Pancreas (tissue), 10 donors: ENCODE data around the gene RFT1. TPM values are rescaled to one million over a fixed set of nuclear protein-coding genes. Genes with fewer than 3 reads are reported as not detected.

Experiments
- ATAC-seq, 4 donors: fragments of 200-7000 bp; cut with Tn5 transposase; one replicate each; pipeline versions ENCODE4 v1.8.0 to v1.9.1; 2020; ENCODE audit warnings: mild to moderate bottlenecking in 4 of 4, moderate library complexity in 4 of 4
- DNase-seq, 6 donors: peaks; one replicate each; pipeline ENCODE4 v3.0.0-alpha.2; 2020
- FAIRE-seq: peaks from 2 replicates; lab custom pipeline; 2012; peaks lifted over from hg19 to GRCh38; lab: Jason Lieb, UNC
- H3K27ac ChIP-seq, 4 donors: fragments of 200-600 bp; sonication (generic); 1 replicate in 3 of 4; 2 replicates in 1 of 4; pipeline versions ENCODE4 v1.5.0 to v1.8.0; 2020
- H3K27me3 ChIP-seq, 4 donors: fragments of 200-600 bp; one replicate each; pipeline ENCODE4 v1.8.0; 2021
- H3K36me3 ChIP-seq, 3 donors: fragments of 200-600 bp; sonication (generic) in 1 of 3; one replicate each; pipeline versions ENCODE4 v1.5.0 to v1.8.0; 2020 to 2021
- H3K4me1 ChIP-seq, 3 donors: fragments of 200-600 bp; one replicate each; pipeline ENCODE4 v1.8.0; 2021
- H3K4me3 ChIP-seq, 4 donors: fragments of 200-600 bp; sonication (generic) in 2 of 4; one replicate each; pipeline versions ENCODE4 v1.5.0 to v1.8.0; 2020 to 2021
- H3K9me3 ChIP-seq, 4 donors: fragments of 200-600 bp; one replicate each; pipeline ENCODE4 v1.8.0; 2021
- CTCF ChIP-seq, 4 donors: fragments of 200-600 bp; sonication (generic) in 3 of 4; IDR thresholded peaks; one replicate each; pipeline versions ENCODE4 v1.5.0 to v1.8.0; 2021; ENCODE audit warnings: antibody characterized with exemption in 4 of 4
- WGBS, 2 donors: extraction: QIAGEN DNeasy Blood & Tissue Kit; methylation state at CpG; one replicate each; pipeline ENCODE4 v1.1.7; 2013; 5-methylcytosine and 5-hydroxymethylcytosine counted together
- intact Hi-C, 3 donors: fragments of 100-400 bp; cut with DNase I; formaldehyde crosslinking; loops; one replicate each; pipeline versions ENCODE4 v1.11.1 to v1.14.2; 2022
- polyA plus RNA-seq, 2 donors: library from polyadenylated mRNA; stranded (reverse); fragments of 200-250 nt; gene quantifications; one replicate each; pipeline ENCODE4 v1.2.3, GENCODE V29; 2013
- total RNA-seq, 6 donors: library from RNA; stranded (reverse); fragmentation: NEBNext Ultra II Directional in 4 of 6; extraction: Animal tissue kit (Norgen Biotek cat#: 25700) in 4 of 6; gene quantifications; one replicate each; pipeline versions ENCODE4 v1.2.1 to v1.2.4, GENCODE V29; 2021 to 2023
- donor health status: healthy with polysubstance abuse.
- donor health status: DM: no; HTN: no; CAD: no; lungs with moderate emphysema.
- donor health status: DM: no; HTN: no; CAD: no.
- donor health status: control.
- donor health status: control.
- donor health status: Bipolar disorder and iron deficiency.
- donor health status: DM: yes; HTN: yes; CAD: no.
- donor health status: DM: no; HTN: no; CAD: no.
- donor health status: DM: no; HTN: no; CAD: no.
- donor health status: DM: yes; HTN: yes; CAD: no.

The RFT1 gene
- total and polyA plus RNA-seq, 8 donors: 6.9 to 20.4 (median 15.0) TPM

GRCh38 chr3:53039376-53039752, 90.9 kb downstream of the RFT1 start:
- H3K27me3 ChIP-seq: no peaks in the 10 kb centered on the region
- WGBS, 2 donors: 75 to 84% methylated on average over 2 of the region's 2 CpGs
- intact Hi-C loops: no loop called here
- FAIRE-seq (no peak), ATAC-seq (no peak), DNase-seq (no peak)
- no peaks in the 10 kb centered on the region for H3K36me3 ChIP-seq
- no peak for TF ChIP-seq CTCF (IDR thresholded peaks at IDR 0.05)
- H3K9me3 ChIP-seq: no peaks in the 10 kb centered on the region
- peak overlapping the region in 1 of 4 donors; percentile 50 for H3K27ac ChIP-seq
- H3K4me3 ChIP-seq: no peak overlapping the region
- peaks cover 26 to 44% (median 36%) of the 10 kb centered on the region in 3 donors for H3K4me1 ChIP-seq

- H3K27ac ChIP-seq: peak overlapping the region in 2 of 4 donors; percentile 9 to 50
- no peak for FAIRE-seq
These were observed 91.4 kb downstream of the RFT1 start for GRCh38 chr3:53038679-53039375.

More at GRCh38 chr3:53038679-53039375, 91.4 kb downstream of the RFT1 start:
- peaks cover 23 to 42% (median 33%) of the 10 kb centered on the region in 3 donors for H3K4me1 ChIP-seq
- no peaks in the 10 kb centered on the region for H3K27me3 ChIP-seq
- ATAC-seq: peak; percentile 48 to 63 (median 56)
- intact Hi-C loops: no loop called here
- DNase-seq: no peak
- H3K4me3 ChIP-seq: no peak overlapping the region
- WGBS, 2 donors: 33 to 35% methylated on average over 5 of the region's 5 CpGs
- no peaks in the 10 kb centered on the region for H3K36me3 ChIP-seq
- no peaks in the 10 kb centered on the region for H3K9me3 ChIP-seq
- no peak for TF ChIP-seq CTCF (IDR thresholded peaks at IDR 0.05)

Other genes starting within 250 kb of the RFT1 start
- gene STIMATE, start 232.9 kb downstream of the RFT1 start, total RNA-seq: 10 to 100 TPM in 4 of 6 donors, 1 to 10 TPM in 2; 7.7 to 16.0 (median 13.6) TPM
- gene STIMATE, start 232.9 kb downstream of the RFT1 start, polyA plus RNA-seq: 10 to 100 TPM in 1 of 2 donors, 1 to 10 TPM in 1; 5.0 to 19.9 TPM
- 10 to 100 TPM; 10.8 to 15.8 (median 13.5) TPM for gene SFMBT1, start 84.4 kb downstream of the RFT1 start, total RNA-seq
- 1 to 10 TPM; 4.9 to 6.3 TPM for gene SFMBT1, start 84.4 kb downstream of the RFT1 start, polyA plus RNA-seq
- 10 to 100 TPM; 10.7 to 32.5 (median 14.6) TPM for gene PRKCD, start 30.8 kb upstream of the RFT1 start, total RNA-seq
- 10 to 100 TPM; 13.4 to 22.6 TPM for gene PRKCD, start 30.8 kb upstream of the RFT1 start, polyA plus RNA-seq
- gene TKT, start 125.6 kb upstream of the RFT1 start, total RNA-seq: 100 to 1,000 TPM; 153 to 306 (median 208) TPM
- gene TKT, start 125.6 kb upstream of the RFT1 start, polyA plus RNA-seq: 100 to 1,000 TPM; 114 to 122 TPM
- gene DCP1A, start 217.1 kb upstream of the RFT1 start, total RNA-seq: 10 to 100 TPM in 2 of 6 donors, 1 to 10 TPM in 4; 6.0 to 13.9 (median 8.1) TPM
- gene DCP1A, start 217.1 kb upstream of the RFT1 start, polyA plus RNA-seq: 1 to 10 TPM; 4.9 to 7.3 TPM